ENCODE data around the gene VWC2L.

The VWC2L gene

GRCh38 chr2:214469728-214470127 is 58.9 kb downstream of the VWC2L start:
- no peak for DNase-seq (ENCODE audit: low spot score)

DNA sequence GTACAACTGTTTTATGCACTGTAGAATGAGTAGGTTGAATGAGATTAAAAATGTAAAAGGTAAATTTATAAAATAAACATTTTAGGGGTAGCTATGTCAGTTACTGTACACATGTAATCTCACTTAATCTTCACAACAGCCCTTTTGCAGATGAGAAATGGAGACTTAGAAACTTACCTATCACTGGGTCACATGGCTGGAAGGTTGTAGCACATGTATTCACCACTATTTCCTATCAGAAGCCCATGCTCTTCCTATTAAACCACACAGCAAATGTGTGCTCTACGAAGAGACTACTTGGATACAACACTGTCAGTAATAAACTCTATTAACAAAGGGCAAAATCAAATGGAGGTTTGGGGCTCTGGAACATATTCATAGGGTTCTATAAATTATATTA is 60.5 kb downstream of the VWC2L start:
- no peak for DNase-seq (ENCODE audit: low spot score)

DNA sequence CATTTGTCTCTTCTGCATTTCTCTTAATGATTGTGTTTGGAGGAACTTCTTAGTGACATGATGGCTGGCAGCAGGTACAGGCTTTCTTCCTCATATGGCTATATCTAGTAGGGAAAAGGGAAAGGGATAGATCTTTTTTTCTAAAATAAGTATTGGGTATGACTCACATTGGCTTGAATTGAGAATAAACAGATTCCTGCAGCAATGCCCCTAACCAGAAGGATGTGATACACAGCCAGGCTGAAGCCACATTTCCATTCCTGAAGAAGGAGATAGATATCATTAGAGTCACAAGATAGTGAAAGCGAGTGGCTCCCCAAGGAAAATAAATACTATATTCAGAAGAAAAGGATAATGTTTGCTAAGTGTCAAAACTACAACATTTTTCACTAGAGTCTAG is 61.1 kb downstream of the VWC2L start:
- no peak for DNase-seq (ENCODE audit: low spot score)

DNA sequence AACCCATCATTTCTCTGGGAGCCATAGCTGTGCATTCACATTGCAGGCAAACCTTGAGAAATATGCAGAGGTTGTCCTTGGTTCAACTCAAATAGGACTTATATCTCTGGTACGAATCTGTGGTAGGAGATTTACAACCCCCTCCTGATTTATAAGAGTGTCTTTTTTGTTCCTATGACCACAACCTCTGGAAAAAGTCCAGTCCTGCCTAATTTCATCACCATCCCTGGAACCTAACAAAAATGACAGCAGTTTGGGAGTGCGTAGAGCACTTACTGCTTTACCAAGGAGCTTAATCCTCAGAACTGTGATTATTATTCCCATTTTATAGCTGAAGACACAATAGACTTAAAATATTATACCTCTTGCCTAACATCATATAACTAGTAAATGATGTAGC is 66.5 kb downstream of the VWC2L start:
- DNase-seq (ENCODE audit: low spot score), result no peak

DNA sequence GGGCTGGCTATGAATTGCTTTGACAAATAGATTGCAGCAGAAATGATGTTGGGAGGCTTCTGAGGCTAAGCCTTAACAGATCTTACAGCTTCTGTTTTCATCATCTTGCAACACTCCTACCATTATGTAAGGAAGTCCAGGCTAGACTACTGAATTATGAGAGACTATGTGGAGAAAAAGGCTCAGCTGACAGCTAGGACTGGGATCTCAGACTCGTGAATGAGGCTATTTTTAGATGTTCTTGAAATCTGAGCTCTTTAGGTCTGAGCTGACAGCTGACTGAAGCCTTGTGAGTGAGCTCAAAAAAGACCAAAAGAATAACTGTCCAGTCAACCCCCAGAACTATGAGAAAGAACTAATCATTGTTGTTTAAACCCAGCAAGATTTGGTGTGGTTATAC is 70.3 kb downstream of the VWC2L start:
- DNase-seq (ENCODE audit: low spot score), result no peak

GRCh38 chr2:214482728-214483127 is 71.9 kb downstream of the VWC2L start:
- DNase-seq (ENCODE audit: low spot score), result no peak

DNA sequence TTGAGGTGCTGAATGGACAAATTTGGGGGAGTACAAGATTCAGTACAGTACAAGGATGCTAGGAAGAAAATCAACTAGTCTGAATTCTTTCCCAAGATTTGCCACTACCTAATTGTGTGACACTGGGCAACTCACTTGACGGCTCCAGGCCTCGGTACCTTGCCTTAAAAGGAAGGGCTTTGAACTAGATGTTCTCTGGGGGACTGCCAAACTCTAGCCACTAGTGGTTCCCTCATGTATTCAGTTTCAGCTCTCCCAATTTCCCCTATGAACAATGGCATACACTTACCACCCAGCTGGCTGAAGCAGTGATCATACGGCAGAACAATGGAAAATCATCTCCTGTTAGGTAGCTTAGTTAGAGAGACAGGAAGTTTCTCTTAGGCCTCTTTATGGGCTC is 73.4 kb downstream of the VWC2L start:
- DNase-seq (ENCODE audit: low spot score), result no peak

DNA sequence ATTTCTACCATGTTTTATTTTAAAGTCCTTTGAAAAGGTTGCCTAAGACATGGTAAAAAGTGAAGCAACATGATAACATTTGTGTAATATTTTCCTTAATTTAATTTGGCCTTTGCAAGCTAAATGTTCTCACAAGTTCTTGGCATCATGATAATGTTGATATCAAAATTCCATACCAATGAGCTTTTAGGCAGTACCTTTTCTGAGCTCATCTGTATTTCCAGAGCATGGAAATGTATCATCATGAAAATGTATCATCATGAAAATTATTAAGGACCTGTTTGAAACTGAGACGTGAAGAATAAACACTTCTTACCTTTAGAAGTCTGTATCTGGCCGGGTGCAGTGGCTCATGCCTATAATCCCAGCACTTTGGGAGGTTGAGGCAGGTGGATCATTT is 73.8 kb downstream of the VWC2L start:
- no peak for DNase-seq (ENCODE audit: low spot score)

DNA sequence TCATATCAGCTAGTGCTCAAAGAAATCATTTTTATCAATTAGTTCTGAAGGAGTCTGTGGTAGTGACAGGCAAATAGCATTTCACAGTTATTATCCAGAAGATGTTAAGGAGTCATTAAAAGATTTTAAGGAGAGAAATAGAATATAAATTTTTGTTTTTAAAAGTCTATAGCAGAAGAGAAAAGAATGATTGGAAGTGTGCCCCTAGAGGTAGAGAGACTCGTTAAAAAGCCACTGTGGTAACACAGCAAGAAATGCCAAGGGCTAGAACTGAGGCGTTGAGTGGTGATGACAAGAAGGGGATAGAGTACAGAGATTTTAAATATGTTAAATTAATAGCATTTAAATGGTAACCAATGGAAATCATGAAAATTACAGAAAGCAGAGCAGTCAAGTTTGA is 78.3 kb downstream of the VWC2L start:
- no peak for DNase-seq (ENCODE audit: low spot score)

DNA sequence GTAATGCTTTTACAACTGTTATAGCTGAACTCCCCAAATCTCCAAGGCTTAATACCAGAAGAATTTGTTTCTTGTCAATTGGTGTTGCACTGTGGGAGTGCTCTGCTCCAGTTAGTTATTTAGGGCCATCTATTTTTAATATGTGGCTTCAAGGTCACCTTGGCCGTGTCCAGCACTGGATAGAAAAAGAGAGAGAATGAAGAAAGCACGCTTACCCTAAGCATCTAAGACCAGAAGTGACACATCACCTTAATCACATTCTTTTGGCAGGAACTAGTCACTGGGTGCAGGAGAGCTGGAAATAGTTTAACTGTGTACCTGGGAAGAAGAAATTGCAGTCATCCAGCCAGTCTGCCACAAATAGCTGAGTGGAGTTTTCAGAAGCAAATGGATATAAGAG is 78.8 kb downstream of the VWC2L start:
- no peak for DNase-seq (ENCODE audit: low spot score)

DNA sequence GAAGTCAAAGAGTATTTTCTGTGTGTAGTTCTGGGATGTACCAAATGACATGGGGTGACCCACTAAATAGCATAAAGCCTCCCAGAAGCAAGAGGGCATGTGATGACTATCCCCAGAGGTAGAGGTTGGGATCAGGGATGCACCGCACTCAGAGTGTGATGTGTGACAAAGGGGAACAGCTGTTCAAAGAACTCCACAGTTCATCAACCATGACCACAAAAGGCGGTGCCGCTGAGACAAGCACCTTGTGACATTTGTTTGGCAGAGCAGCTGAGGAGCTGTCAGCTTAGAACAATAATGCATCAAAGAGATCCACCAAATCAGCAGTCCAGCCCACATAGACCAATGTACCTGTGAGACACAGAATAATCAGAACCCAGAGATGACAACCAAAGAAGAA is 81.3 kb downstream of the VWC2L start:
- DNase-seq (ENCODE audit: low spot score), result no peak

DNA sequence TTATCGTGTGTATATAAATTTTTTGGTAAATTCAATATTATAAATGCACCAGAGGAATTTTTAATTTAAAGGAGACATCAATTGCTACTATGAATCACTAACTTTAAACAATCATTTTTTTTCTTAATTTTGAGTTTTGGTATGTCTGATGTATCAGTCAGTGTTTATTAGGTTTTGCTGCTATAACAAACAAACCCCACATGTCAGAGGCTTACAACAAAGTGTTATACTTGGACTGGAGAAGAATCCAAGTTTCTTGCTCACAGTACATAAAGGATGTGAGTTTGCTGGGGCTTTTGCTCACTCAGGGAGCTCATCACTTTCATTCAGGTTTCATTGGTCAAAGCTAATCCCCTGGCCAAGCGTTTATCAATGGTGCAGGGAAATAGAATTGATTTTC is 81.8 kb downstream of the VWC2L start:
- DNase-seq (ENCODE audit: low spot score), result no peak

GRCh38 chr2:214497489-214497888 is 86.6 kb downstream of the VWC2L start:
- DNase-seq (ENCODE audit: low spot score), result no peak

DNA sequence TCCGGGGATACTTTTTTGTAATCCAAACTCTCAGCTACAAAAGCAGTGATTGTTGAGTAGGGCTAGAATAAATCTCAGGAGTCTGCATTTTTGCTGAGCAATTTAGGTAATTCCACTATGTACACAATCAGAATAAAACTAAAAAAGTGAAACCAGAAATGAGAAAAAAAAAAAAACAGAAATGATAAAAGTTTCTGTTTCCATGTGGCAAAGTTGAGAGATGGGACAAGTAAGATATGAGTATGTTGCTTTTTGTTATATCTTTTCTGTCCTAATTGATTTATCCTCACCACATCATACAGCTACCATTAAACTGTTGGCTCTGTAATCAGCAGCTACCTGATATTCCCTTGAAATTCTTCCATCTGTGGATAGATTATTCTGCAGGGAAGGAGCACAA is 92.7 kb downstream of the VWC2L start:
- no peak for DNase-seq (ENCODE audit: low spot score)

DNA sequence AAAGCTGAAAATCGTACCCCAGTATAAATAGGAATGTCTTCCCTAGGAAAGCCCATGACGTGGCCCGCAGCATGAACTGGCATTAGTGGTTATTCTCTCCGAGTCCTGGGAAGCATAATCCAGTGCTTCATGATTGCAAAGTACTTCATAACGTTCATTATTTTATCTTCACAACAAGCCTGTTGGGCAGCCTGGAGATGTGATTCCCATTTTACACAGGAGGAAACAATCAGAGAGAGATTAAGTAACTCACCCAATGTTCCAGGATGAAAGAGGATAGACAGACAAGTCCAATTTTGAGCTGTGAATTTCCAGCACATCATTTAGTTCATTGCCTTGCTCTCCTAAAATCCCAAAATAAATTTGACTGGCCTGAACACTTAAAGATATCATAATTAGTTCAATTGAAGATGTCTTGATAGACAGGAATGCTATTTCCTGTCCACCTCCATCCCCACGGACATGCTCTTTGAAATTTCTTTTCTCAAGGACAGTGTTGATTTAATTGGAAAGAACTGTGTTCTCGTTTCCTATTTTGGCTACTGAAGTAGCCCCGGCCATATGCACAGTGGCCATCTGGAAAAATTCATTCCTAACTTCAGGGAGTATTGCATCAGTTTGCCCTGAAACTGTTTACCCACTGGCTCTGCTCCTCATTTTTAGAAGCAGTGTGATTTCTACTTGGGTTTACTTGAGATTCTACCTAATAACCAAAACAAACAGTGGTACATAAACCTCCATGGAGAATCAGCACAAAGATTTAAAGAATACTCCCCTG is 93.9 kb downstream of the VWC2L start:
- DNase-seq (ENCODE audit: low spot score), result no peak

DNA sequence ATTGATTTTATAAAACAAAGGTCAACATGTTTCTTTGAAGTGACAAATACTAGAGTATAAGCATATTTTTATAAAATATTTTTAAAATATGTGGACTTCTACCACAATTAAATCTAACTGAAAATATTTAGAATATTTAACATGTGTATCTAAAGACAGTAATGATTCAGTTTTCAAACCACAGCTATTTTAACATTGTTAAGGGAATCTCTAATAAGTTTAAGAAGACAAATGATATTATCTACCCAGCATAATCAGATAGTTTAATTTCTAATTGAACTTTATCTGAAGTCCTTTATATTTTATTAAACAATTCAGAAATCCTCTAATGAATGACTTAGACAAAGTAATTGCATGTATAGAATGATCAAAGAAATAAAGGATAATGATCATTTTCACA is 96.2 kb downstream of the VWC2L start:
- no peak for DNase-seq (ENCODE audit: low spot score)

DNA sequence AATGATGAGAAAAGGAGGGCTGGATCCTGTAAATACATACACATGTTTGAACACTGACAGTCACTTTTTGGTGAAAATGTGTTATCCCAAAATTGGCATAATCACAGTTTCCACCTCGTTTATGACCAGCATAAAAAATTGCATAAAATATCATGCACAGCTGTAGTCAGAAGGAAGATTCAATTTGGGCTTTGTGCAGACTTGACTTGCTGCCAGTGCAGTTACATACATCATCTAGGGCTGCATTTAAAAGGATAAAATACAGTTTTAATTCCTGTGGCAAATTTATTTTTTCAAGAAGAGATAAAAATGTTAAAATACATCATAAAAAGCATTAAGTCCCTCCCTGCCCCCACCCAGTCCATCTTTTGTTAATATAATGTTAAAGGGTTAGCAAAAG is 103.8 kb downstream of the VWC2L start:
- DNase-seq (ENCODE audit: low spot score), result no peak

DNA sequence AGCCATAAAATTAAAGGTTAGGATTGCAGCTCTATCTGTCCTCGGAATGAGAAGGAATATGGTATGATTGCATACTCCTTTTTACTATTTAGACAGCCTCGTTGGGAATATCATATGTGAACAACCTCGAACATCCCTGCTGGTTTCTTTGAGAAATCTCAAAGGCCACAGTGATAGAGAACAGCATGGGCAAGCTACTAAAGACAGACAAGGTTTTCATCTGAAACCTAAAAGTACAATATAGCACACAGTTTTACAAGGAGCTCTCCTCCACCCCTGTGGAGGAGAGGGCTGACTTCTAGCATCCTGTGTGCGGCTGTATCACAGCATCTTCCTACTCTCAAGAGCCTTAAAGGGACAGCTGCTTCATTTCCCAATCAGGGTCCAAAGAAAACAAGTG is 104.3 kb downstream of the VWC2L start:
- DNase-seq (ENCODE audit: low spot score), result no peak

DNA sequence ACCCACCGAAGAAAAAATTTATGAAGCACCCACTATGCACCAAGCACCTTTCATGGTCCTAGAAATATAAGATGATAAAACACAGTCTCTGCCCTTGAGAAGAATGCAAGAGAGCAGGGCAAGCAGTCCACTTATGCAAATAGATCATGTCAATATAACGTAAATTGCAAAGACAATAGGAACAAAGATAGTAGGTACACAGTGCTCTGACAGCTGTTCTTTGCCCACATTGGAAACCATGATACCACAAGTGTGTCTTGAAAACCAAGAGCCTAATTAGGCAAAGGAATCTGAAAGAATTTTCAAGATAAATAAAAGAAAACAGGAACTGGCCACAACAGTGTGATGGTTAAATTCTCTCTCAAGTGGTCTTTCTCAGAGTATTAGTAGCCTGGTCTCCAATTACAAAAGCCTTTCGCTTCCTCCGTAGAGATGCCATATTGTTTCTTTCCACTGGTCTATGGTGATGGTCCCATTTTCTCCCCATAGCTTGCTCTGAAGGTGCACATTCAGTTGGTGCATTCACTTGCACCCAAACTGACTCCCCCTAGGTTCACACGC is 108.5 kb downstream of the VWC2L start:
- DNase-seq (ENCODE audit: low spot score), result no peak

DNA sequence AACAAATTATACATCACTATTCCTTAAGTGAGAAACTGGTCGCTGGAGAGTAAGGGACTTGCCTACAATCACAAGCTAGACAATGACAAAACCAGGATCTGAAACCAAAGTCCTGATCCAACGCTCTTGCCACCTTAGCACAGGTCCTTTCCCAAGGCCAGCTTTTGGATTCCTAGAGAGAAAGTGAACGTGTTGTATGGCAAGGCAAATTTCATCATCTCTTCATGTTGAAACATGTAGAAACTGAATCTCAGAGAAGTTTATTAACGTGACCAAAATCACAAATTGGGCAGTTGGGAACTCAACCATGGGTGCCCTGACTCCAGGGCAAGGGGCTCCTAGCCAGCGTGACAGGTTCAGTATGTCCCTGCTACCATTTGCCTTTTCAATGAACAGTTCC is 118.2 kb downstream of the VWC2L start:
- DNase-seq (ENCODE audit: low spot score), result no peak

- no peak for DNase-seq (ENCODE audit: low spot score)
These were observed 118.7 kb downstream of the VWC2L start for GRCh38 chr2:214529514-214529913.

DNA sequence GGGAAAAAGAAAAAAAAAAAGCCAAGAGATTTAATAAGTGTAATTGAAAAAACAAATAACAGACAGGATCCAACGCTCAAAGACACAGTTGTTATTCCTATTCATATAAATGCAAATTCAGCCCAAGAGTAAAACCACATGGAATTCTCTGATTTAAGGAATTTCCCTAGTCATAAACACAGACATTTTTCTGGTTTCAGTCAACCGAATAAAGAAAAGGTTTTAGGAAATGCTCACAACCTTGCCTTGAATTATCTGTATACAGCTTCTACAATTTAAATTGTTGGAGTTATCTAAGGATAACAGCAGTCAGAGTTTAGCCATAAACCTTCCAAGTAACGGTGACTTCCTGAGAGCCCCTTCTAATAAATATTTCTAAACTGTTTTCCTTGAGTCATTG is 122.7 kb downstream of the VWC2L start:
- no peak for DNase-seq (ENCODE audit: low spot score)

DNA sequence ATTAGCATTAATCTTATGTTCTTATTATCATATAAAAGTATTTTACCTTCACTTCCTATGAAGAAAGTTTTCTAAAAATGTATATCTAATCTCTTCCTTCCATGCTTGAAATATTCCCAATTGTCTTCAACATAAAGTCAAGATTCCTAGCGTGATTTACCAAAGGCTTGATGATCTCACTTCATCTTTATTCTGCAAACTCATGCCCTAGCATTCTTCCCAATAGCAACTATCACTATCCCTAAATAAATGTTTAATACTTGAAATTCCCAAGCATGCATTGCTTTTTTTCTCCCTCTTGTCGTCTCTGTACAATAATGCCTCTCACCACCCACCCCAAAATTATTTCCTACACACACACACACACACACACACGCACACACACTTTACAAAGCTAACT is 125.8 kb downstream of the VWC2L start:
- DNase-seq (ENCODE audit: low spot score), result no peak

- no peak for DNase-seq (ENCODE audit: low spot score)
These were observed 127.1 kb downstream of the VWC2L start for GRCh38 chr2:214537929-214538328.
